Sigmoid colon (tissue), 3 donors: ENCODE measurements around the gene THSD8.

Source experiments
- CTCF ChIP-seq, 4 experiments: fragments of 450-650 bp in 3 of 4; fragments of 200-600 bp in 1 of 4; IDR thresholded peaks; one replicate each; pipeline ENCODE4 v1.5.1; 2016 to 2019; ENCODE audit warnings: antibody characterized with exemption in 4 of 4, mild to moderate bottlenecking in 3 of 4, moderate library complexity in 2 of 4
- POLR2A ChIP-seq, 2 donors: fragments of 450-650 bp; IDR thresholded peaks; one replicate each; pipeline ENCODE4 v1.6.1; 2016; ENCODE audit warnings: antibody characterized with exemption in 2 of 2, mild to moderate bottlenecking in 2 of 2, moderate library complexity in 2 of 2

- TF ChIP-seq CTCF (IDR thresholded peaks at IDR 0.05) (no peak), POLR2A (IDR thresholded peaks at IDR 0.05) (no peak)
Measured at GRCh38 chr19:12842511-12842910, 40.6 kb downstream of the THSD8 start.
